22Rv1 (cell line): ENCODE results near the gene UBR4.

ENCODE experiments used
- H3K27ac ChIP-seq: fragments of 450-650 bp; 2 replicates; pipeline ENCODE4 v1.5.1; 2017
- CTCF ChIP-seq: fragments of 450-650 bp; IDR thresholded peaks from 2 replicates; pipeline ENCODE4 v1.5.1; 2017; ENCODE audit warnings: mild to moderate bottlenecking
- ZFX ChIP-seq: fragments of 450-650 bp; IDR thresholded peaks from 2 replicates; pipeline ENCODE4 v1.6.1; 2017; ENCODE audit warnings: antibody characterized with exemption, borderline replicate concordance

UBR4 gene

DNA sequence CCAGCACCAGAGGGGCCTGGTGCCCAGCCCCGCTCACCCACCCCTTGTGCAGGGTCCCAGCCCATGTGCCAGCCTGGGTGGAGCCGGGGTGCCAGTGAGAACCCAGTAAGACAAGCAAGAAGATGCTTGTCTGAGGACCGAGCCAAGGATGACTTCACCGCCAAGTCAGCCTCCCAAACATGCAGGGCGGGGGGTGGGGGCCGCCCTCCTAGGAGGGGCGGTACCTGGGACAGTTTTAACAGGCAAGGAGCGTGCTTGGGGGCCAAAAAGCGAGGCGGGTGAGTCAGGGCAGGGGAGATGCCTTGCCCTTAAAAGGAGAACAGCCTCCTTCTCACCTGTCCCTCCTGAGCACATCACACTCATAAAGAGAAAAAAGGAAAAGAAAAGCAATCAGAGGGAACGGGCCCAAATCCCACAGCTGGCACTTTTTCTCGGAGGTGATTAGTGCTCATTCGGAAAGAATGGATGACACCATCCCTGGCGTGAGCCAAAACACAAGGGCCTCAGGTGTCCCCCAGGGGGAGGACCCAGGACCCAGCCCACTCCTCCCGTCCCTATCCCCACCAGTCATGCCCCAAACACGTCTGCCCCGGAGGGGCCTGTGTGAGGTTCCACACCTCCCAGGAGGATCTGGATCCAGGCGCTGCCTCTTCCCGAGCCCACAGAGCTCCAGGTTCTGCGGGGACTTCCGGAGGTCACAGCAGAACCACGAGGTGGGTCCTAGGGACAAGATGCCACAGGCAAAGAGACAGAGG, 176.0 kb downstream of the UBR4 start:
- TF ChIP-seq CTCF (no peak), ZFX (no peak)
- H3K27ac ChIP-seq = no peak overlapping the region

GRCh38 chr1:19033515-19033839, 176.6 kb downstream of the UBR4 start:
- TF ChIP-seq CTCF = no peak

DNA sequence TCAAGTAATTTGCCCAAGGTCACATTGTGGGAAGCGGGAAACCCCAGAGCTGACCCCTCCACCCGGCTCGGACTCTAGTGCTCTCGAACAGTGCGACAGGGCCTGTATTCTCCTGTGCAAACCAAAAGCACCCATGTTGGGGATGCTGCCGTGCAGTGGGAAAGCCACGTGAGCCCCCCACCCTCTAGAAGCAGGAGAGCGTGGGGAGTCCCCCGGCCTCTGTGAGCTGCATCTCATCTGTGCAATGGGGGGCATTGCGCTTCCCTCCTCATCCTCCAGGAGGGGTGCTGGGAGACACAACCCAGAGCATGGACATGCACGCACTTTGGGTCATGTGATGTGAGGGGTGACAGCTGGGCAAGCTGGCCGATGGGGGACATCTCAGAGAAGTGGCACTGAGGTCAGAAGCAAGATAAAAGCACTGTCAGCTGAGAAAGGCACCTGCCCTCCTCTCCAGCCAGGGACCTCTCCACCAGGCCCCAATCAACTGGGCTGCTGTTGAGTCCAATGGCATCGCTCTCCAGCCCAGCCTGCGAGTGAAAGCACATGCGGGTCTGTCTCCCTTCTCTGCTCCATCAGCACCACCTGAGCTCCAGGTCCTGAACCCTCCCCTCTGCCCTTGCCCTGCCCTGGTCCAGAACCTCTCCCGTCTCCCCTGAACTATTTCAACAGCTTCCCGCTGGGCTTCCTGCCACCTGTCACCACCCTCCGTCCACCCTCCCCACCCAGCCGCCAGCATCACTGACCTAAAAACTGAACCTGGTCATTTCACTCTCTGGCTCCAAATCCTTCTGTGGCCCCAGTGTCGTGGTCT, 177.2 kb downstream of the UBR4 start:
- TF ChIP-seq CTCF (no peak), ZFX (no peak)
- H3K27ac ChIP-seq = no peak overlapping the region

More at GRCh38 chr1:19033515-19033839, 176.6 kb downstream of the UBR4 start:
- no peak overlapping the region for H3K27ac ChIP-seq

DNA sequence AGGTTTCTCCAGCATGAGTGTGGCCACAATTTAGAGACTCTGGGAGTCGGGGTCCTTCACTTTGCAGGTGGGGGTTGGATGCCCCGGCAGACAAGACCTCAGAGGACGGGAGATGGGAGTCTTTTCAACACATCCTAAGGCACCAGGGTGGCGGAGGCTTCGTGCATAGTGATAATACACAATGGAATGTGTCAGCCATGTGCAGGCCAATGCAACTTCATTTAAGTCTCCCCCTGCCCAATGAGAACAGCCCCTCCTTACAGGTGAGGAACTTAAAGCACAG, 177.7 kb downstream of the UBR4 start:
- TF ChIP-seq ZFX (no peak), CTCF (no peak)
- no peak overlapping the region for H3K27ac ChIP-seq

GRCh38 chr1:19029191-19030085, 180.6 kb downstream of the UBR4 start:
- TF ChIP-seq CTCF = no peak
- no peak for TF ChIP-seq ZFX
- H3K27ac ChIP-seq = no peak overlapping the region

GRCh38 chr1:19028546-19029129, 181.4 kb downstream of the UBR4 start:
- TF ChIP-seq CTCF (no peak), ZFX (no peak)
- H3K27ac ChIP-seq = no peak overlapping the region
